ENCODE measurements around the gene REM1.

GRCh38 chr20:31488115-31488514 lies 13.0 kb downstream of the REM1 start:
- TF ChIP-seq CTCF (IDR thresholded peaks at IDR 0.05; ENCODE audit: poor library complexity, severe bottlenecking) (no peak), EZH2 (IDR thresholded peaks at IDR 0.05; ENCODE audit: borderline replicate concordance, insufficient read depth, low read length, poor library complexity, severe bottlenecking) (no peak), EP300 (conservative IDR thresholded peaks at IDR 0.05; ENCODE audit: poor library complexity, severe bottlenecking) (no peak), MXI1 (conservative IDR thresholded peaks at IDR 0.05; ENCODE audit: poor library complexity, severe bottlenecking) (no peak), POLR2AphosphoS5 (IDR thresholded peaks at IDR 0.05) (no peak), TAF1 (IDR thresholded peaks at IDR 0.05; ENCODE audit: low read depth) (no peak), SMC3 (conservative IDR thresholded peaks at IDR 0.05; ENCODE audit: poor library complexity) (no peak), RAD21 (conservative IDR thresholded peaks at IDR 0.05) (no peak)
